Right lobe of liver (tissue), 6 donors: Measurements from ENCODE around the gene PDLIM7. TPM values are rescaled to one million over a fixed set of nuclear protein-coding genes. Genes with fewer than 3 reads are reported as not detected.

Experiments
- ATAC-seq, 4 donors: fragments of 200-7000 bp; cut with Tn5 transposase; one replicate each; pipeline ENCODE4 v1.9.1; 2020; ENCODE audit warnings: mild to moderate bottlenecking in 4 of 4, moderate library complexity in 4 of 4
- DNase-seq, 3 donors: peaks; one replicate each; pipeline ENCODE4 v3.0.0-alpha.2; 2020
- H3K27ac ChIP-seq, 3 donors: fragments of 200-600 bp; one replicate each; pipeline ENCODE4 v1.8.0; 2022
- H3K27me3 ChIP-seq, 2 donors: fragments of 200-600 bp; one replicate each; pipeline ENCODE4 v1.8.0; 2022
- H3K36me3 ChIP-seq, 4 donors: fragments of 200-600 bp; sonication (generic) in 1 of 4; one replicate each; pipeline versions ENCODE4 v1.5.1 to v1.8.0; 2017 to 2022; ENCODE audit warnings: control low read depth in 1 of 4
- H3K4me1 ChIP-seq, 4 donors: fragments of 200-600 bp; sonication (generic) in 1 of 4; one replicate each; pipeline versions ENCODE4 v1.5.1 to v1.8.0; 2017 to 2022; ENCODE audit warnings: control low read depth in 1 of 4
- H3K4me3 ChIP-seq, 3 donors: fragments of 200-600 bp; one replicate each; pipeline ENCODE4 v1.8.0; 2022
- H3K9me3 ChIP-seq, 4 donors: fragments of 200-600 bp; sonication (generic) in 1 of 4; one replicate each; pipeline versions ENCODE4 v1.5.1 to v1.8.0; 2017 to 2022; ENCODE audit warnings: control low read depth in 1 of 4
- CTCF ChIP-seq, 4 donors: fragments of 200-600 bp in 3 of 4; fragments of 450-650 bp in 1 of 4; IDR thresholded peaks; one replicate each; pipeline versions ENCODE4 v1.5.1 to v1.8.0; 2016 to 2022; ENCODE audit warnings: antibody characterized with exemption in 4 of 4, mild to moderate bottlenecking in 2 of 4
- POLR2A ChIP-seq: fragments of 450-650 bp; IDR thresholded peaks from one replicate; pipeline ENCODE4 v1.6.1; 2017; ENCODE audit warnings: antibody characterized with exemption, mild to moderate bottlenecking
- WGBS: methylation state at CpG from one replicate; pipeline ENCODE4 v1.1.6; 2018; ENCODE audit warnings: low coverage, low lambda C conversion rate; ENCODE audit not compliant: insufficient coverage; ENCODE audit errors: missing lambda C conversion rate; 5-methylcytosine and 5-hydroxymethylcytosine counted together
- intact Hi-C, 2 donors: fragments of 100-400 bp; cut with DNase I; formaldehyde crosslinking; loops; one replicate each; pipeline versions ENCODE4 v1.11.2 to v1.14.1; 2022
- long read RNA-seq: library from polyadenylated mRNA; unstranded; transcript quantifications from one replicate; pipeline ENCODE4 v2.0.0, GENCODE V29; 2019
- total RNA-seq, 6 experiments: library from RNA; depleted of rRNA in 2 of 6; stranded (reverse); fragments of >200 nt in 2 of 6; fragmentation: NEBNext Ultra II Directional in 3 of 6; extraction: Animal tissue kit (Norgen Biotek cat#: 25700) in 3 of 6; gene quantifications; one replicate each; pipeline versions ENCODE4 v1.1.0 to v1.2.4, GENCODE V29; 2016 to 2023
- donor health status: DM: no; HTN: yes; CAD: no.
- donor health status: DM: no; HTN: no; CAD: no.
- donor health status: DM: no; HTN: no; CAD: no.
- donor health status: DM: no; HTN: yes; CAD: no.
- donor health status: DM: no; HTN: yes; CAD: no.

The PDLIM7 gene
- 10 to 100 TPM in 4 of 6 experiments, 1 to 10 TPM in 2; 3.7 to 24.0 (median 13.6) TPM for total RNA-seq
- long read RNA-seq, partial matches to known transcripts = 1 of 2 reads
- long read RNA-seq, other reads (novel, unspliced or antisense) = 0 of 2 reads

GRCh38 chr5:177497292-177498012, at the start of gene PDLIM7:
Gene PDLIM7 (minus strand): TSS chr5:177497604. CDS start chr5:177496512, 1,092 bp downstream.
- no peaks in the 10 kb centered on the region for H3K27me3 ChIP-seq
- 0% methylated on average over 28 of the region's 73 CpGs for WGBS
- DNase-seq (peak; percentile 96 to 97 (median 96)), ATAC-seq (peak; percentile 89 to 94 (median 92))
- intact Hi-C loops = no loop called here
- H3K4me3 ChIP-seq = peak within 1 kb of the TSS; percentile 58 to 86 (median 64)
- TF ChIP-seq CTCF (IDR thresholded peaks at IDR 0.05) (peak in 1 of 4 donors; percentile 17), POLR2A (peak; percentile 97)
- no peaks in the 10 kb centered on the region for H3K9me3 ChIP-seq
- H3K4me1 ChIP-seq = no peaks in the 10 kb centered on the region
- H3K36me3 ChIP-seq = no peaks in the 10 kb centered on the region
- peak within 1 kb of the TSS; percentile 56 to 84 (median 66) for H3K27ac ChIP-seq

GRCh38 chr5:177546258-177546741, 48.9 kb upstream of the PDLIM7 start:
- Histone ChIP-seq H3K27ac (peak overlapping the region; percentile 52 to 90 (median 79)), H3K27me3 (no peaks in the 10 kb centered on the region), H3K4me1 (peaks cover 0 to 30% (median 14%) of the 10 kb centered on the region in 4 donors), H3K4me3 (no peak overlapping the region), H3K36me3 (peaks cover 0 to 5% (median 0%) of the 10 kb centered on the region in 4 donors), H3K9me3 (no peaks in the 10 kb centered on the region)
- intact Hi-C loops = no loop called here
- ATAC-seq (peak; percentile 91 to 94 (median 92)), DNase-seq (peak; percentile 51 to 81 (median 66))
- WGBS = 60% methylated on average over 1 of the region's 1 CpG
- TF ChIP-seq POLR2A (no peak), CTCF (IDR thresholded peaks at IDR 0.05) (peak in 1 of 4 donors; percentile 7)

GRCh38 chr5:177545487-177546257, 48.3 kb upstream of the PDLIM7 start:
- H3K27me3 ChIP-seq = no peaks in the 10 kb centered on the region
- peak overlapping the region; percentile 52 to 90 (median 79) for H3K27ac ChIP-seq
- no peak overlapping the region for H3K4me3 ChIP-seq
- no peaks in the 10 kb centered on the region for H3K9me3 ChIP-seq
- peaks cover 0 to 30% (median 14%) of the 10 kb centered on the region in 4 donors for H3K4me1 ChIP-seq
- TF ChIP-seq CTCF (IDR thresholded peaks at IDR 0.05) (no peak), POLR2A (no peak)
- intact Hi-C loops = no loop called here
- peaks cover 0 to 5% (median 0%) of the 10 kb centered on the region in 4 donors for H3K36me3 ChIP-seq
- peak; percentile 53 to 72 (median 68) for ATAC-seq
- DNase-seq = peak in 1 of 3 donors; percentile 78
- 57% methylated on average over 4 of the region's 4 CpGs for WGBS

- 100% methylated on average over 2 of the region's 4 CpGs for WGBS
- Histone ChIP-seq H3K27me3 (no peaks in the 10 kb centered on the region), H3K4me3 (no peak overlapping the region), H3K4me1 (peaks cover 0 to 26% (median 14%) of the 10 kb centered on the region in 4 donors), H3K27ac (no peak overlapping the region), H3K36me3 (peaks cover 0 to 17% (median 0%) of the 10 kb centered on the region in 4 donors), H3K9me3 (no peaks in the 10 kb centered on the region)
- no peak for TF ChIP-seq CTCF (IDR thresholded peaks at IDR 0.05)
- ATAC-seq (no peak), DNase-seq (no peak)
- intact Hi-C loops = no loop called here
Measured at GRCh38 chr5:177542816-177543465, 45.5 kb upstream of the PDLIM7 start.
